Lower lobe of right lung (tissue), 2 donors: ENCODE measurements around the gene PCDH1. TPM values are rescaled to one million over a fixed set of nuclear protein-coding genes. Genes with fewer than 3 reads are reported as not detected.
A peak's percentile ranks its signal among the peaks of the same experiment; 100 is the strongest.

ENCODE experiments used
- ATAC-seq, 2 donors: fragments of 200-7000 bp; cut with Tn5 transposase; one replicate each; pipeline ENCODE4 v1.9.1; 2020 to 2022; ENCODE audit warnings: mild to moderate bottlenecking in 2 of 2, moderate library complexity in 2 of 2
- DNase-seq: peaks from one replicate; pipeline ENCODE4 v3.0.0-alpha.2; 2020
- H3K27ac ChIP-seq: fragments of 200-600 bp; one replicate; pipeline ENCODE4 v1.8.0; 2022
- H3K27me3 ChIP-seq: fragments of 200-600 bp; one replicate; pipeline ENCODE4 v1.8.0; 2022; ENCODE audit warnings: low read depth
- H3K36me3 ChIP-seq: fragments of 200-600 bp; one replicate; pipeline ENCODE4 v1.8.0; 2022; ENCODE audit warnings: mild to moderate bottlenecking
- H3K4me1 ChIP-seq: fragments of 200-600 bp; one replicate; pipeline ENCODE4 v1.8.0; 2022
- H3K4me3 ChIP-seq: fragments of 200-600 bp; one replicate; pipeline ENCODE4 v1.8.0; 2022; ENCODE audit warnings: mild to moderate bottlenecking
- H3K9me3 ChIP-seq: fragments of 200-600 bp; one replicate; pipeline ENCODE4 v1.8.0; 2022
- intact Hi-C: fragments of 100-400 bp; cut with DNase I; formaldehyde crosslinking; loops from one replicate; pipeline ENCODE4 v1.11.0; 2022
- total RNA-seq: library from RNA; stranded (reverse); fragmentation: NEBNext Ultra II Directional; extraction: Animal tissue kit (Norgen Biotek cat#: 25700); gene quantifications from one replicate; pipeline ENCODE4 v1.2.1, GENCODE V29; 2021
- TF ChIP-seq, protein P1 (sequence below): fragments of 200-600 bp; IDR thresholded peaks from one replicate; pipeline ENCODE4 v1.8.0; 2022; ENCODE audit warnings: antibody characterized with exemption, mild to moderate bottlenecking
- donor health status: DM: no; HTN: yes; CAD: no; lungs with severe emphysema.

PCDH1 gene
- total RNA-seq, 1 donor from 2014 or later, result 55.7 TPM

DNA sequence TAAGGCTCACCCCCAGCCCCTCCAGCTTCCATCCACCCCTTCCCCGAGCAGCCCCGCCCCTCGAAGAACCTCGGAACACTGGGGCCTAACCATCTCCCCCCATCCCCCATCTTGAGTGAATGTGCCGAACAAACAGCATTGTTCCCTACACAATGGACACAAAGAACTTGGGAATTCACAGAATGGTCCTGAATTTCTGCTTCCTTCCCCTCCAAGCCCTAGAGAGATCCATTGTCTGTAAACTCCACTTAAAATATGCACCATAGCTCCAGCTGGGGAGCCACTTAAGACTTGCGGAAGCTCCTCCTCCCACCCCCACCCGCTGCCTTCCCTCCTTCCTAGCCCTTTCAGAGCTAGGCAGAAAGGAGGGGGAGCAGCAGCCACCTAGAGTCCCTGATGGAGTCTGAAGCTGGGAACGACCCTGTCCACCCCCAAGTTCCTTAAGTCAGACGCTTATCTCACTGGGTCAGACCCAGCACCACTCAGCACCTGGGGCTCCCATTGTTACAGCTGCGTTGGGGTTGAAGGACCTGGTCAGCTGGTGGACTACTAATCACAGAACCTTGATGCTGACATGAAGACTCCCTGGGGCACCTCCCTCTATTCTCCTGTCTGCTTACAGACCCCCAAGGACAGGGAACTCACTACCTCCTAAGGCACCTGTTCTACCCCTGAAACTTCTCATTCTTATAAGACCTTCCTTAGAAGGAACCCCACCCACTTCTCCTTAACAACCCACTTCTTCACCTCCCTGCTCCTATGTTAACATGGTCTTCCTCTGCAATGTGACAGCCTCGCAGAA lies 61.4 kb downstream of the PCDH1 start:
- no peak overlapping the region for H3K4me3 ChIP-seq
- H3K27ac ChIP-seq, result peak overlapping the region; percentile 46
- DNase-seq, result no peak
- H3K36me3 ChIP-seq, result no peaks in the 10 kb centered on the region
- TF ChIP-seq, protein P1, sequence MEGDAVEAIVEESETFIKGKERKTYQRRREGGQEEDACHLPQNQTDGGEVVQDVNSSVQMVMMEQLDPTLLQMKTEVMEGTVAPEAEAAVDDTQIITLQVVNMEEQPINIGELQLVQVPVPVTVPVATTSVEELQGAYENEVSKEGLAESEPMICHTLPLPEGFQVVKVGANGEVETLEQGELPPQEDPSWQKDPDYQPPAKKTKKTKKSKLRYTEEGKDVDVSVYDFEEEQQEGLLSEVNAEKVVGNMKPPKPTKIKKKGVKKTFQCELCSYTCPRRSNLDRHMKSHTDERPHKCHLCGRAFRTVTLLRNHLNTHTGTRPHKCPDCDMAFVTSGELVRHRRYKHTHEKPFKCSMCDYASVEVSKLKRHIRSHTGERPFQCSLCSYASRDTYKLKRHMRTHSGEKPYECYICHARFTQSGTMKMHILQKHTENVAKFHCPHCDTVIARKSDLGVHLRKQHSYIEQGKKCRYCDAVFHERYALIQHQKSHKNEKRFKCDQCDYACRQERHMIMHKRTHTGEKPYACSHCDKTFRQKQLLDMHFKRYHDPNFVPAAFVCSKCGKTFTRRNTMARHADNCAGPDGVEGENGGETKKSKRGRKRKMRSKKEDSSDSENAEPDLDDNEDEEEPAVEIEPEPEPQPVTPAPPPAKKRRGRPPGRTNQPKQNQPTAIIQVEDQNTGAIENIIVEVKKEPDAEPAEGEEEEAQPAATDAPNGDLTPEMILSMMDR, result no peak
- ATAC-seq, result peak; percentile 22 to 23
- H3K27me3 ChIP-seq, result peaks cover under 1% of the 10 kb centered on the region
- intact Hi-C loops, result no loop called here
- peaks cover 7% of the 10 kb centered on the region for H3K4me1 ChIP-seq
- no peaks in the 10 kb centered on the region for H3K9me3 ChIP-seq

GRCh38 chr5:141815796-141816180 lies 62.4 kb downstream of the PCDH1 start:
- ATAC-seq (no peak), DNase-seq (no peak)
- peak overlapping the region; percentile 41 for H3K27ac ChIP-seq
- peaks cover 12% of the 10 kb centered on the region for H3K4me1 ChIP-seq
- H3K27me3 ChIP-seq, result peaks cover 4% of the 10 kb centered on the region
- TF ChIP-seq, protein P1, result no peak
- H3K9me3 ChIP-seq, result no peaks in the 10 kb centered on the region
- intact Hi-C loops, result no loop called here
- no peaks in the 10 kb centered on the region for H3K36me3 ChIP-seq
- H3K4me3 ChIP-seq, result no peak overlapping the region

- ATAC-seq (no peak), DNase-seq (no peak)
- Histone ChIP-seq H3K4me3 (no peak overlapping the region), H3K36me3 (no peaks in the 10 kb centered on the region), H3K27me3 (peaks cover 4% of the 10 kb centered on the region), H3K27ac (no peak overlapping the region), H3K4me1 (peaks cover 12% of the 10 kb centered on the region), H3K9me3 (no peaks in the 10 kb centered on the region)
- intact Hi-C loops, result no loop called here
- TF ChIP-seq, protein P1, result no peak
Measured at GRCh38 chr5:141815051-141815795, 63.0 kb downstream of the PCDH1 start.

GRCh38 chr5:141814064-141814964 lies 63.9 kb downstream of the PCDH1 start:
- Histone ChIP-seq H3K9me3 (no peaks in the 10 kb centered on the region), H3K27me3 (peaks cover 4% of the 10 kb centered on the region), H3K27ac (no peak overlapping the region), H3K4me3 (no peak overlapping the region), H3K36me3 (no peaks in the 10 kb centered on the region), H3K4me1 (peaks cover 12% of the 10 kb centered on the region)
- DNase-seq (peak; percentile 71), ATAC-seq (peak; percentile 76)
- intact Hi-C loops, result no loop called here
- TF ChIP-seq, protein P1, result peak; percentile 58

- peaks cover 10% of the 10 kb centered on the region for H3K4me1 ChIP-seq
- ATAC-seq, result no peak
- H3K36me3 ChIP-seq, result no peaks in the 10 kb centered on the region
- peaks cover 4% of the 10 kb centered on the region for H3K27me3 ChIP-seq
- H3K27ac ChIP-seq, result no peak overlapping the region
- intact Hi-C loops, result no loop called here
- TF ChIP-seq, protein P1, result no peak
- H3K9me3 ChIP-seq, result no peaks in the 10 kb centered on the region
- H3K4me3 ChIP-seq, result no peak overlapping the region
- DNase-seq, result no peak
Measured at GRCh38 chr5:141812512-141812911, 65.7 kb downstream of the PCDH1 start.
